ENCODE results near the gene CIZ1.

GRCh38 chr9:128191406-128192046 is at the start of gene CIZ1:
- peak; percentile 68 to 90 (median 82) for TF ChIP-seq CTCF (IDR thresholded peaks at IDR 0.05)
- peak; percentile 31 for TF ChIP-seq POLR2A (IDR thresholded peaks at IDR 0.05)
